ENCODE measurements around the gene B4GALNT3.
A peak's percentile ranks its signal among the peaks of the same experiment; 100 is the strongest.

Gene B4GALNT3

DNA sequence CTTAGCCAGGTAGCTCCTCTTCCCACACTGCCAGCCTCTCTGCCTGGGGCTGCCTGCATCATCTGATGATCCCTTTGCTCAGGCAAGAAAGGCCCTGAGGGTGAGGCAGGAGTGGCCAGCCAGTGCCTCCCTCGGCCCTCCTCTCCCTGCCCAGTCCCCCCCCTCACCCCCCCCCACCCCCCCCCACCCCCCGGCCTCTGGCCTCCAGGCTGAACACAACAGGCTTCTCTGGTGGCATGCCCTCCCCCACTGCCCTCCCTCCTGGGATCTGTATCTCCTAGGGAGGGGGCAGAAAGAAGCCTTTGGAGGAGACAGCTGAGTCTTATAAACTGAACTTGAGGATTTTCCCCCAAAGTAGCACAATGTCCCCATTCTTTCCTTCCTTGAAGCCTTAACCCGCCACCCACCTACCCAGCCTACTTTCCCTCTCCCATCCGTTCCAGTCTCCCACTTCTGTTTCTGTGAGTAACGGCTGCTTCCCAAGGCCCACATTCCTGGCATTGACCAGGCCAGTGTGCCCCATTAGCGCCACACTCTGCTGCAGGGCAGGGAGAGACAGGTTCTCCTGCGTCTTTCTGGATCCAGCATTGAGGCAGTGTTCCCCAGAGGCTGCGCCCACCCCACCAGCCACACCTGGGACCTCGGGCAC, 82.1 kb downstream of the B4GALNT3 start:
- no peak for DNase-seq

DNA sequence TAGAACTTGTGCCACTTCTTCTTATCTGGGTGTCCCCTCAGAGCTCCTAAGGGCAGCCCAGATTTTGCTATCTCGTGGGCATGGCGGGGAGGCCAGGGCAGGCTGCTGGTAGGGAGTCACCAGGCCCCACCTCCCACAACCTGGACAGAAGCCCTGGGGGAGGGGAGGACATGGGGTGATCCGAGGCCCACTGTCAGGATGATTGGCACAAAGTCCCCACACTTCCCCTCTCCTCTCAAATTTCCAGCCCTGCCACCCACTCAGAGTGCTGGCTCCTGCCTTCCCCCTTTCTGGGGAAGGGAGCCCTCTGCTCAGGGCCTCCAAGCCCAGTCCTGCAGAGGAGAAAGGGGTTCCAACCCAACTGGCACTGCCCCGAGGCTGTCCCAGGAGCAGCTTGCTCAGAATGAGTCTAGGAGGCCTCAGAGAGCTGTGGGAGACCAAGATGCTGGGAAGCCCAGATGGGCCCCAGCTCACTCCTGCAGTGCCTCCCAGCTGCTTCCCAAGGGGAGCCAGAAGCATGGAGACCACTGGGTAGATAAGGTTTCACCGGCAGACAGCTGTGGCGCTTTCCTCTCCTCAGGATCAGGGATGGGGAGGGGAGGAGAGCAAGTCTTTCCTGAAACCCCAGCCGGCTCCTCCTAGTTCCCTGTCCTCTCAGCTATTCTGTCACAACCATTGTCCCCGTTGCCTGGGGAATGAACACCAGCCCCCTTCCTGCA, 82.8 kb downstream of the B4GALNT3 start:
- peak; percentile 40 for DNase-seq

DNA sequence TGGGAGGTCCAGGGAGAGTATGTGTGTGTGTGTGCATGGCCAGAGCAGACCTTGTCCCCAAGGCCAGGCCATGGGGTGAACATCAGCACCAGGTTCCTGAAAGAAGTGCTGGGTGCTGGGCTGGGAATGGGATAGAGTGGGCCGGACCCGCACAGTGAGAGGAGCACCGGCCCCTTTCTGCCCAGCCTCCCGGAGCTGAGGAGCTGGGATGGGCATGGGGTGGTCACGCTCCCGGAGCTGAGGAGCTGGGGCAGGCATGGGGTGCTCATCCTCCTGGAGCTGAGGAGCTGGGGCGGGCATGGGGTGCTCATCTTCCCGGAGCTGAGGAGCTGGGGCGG, 83.3 kb downstream of the B4GALNT3 start:
- no peak for DNase-seq

DNA sequence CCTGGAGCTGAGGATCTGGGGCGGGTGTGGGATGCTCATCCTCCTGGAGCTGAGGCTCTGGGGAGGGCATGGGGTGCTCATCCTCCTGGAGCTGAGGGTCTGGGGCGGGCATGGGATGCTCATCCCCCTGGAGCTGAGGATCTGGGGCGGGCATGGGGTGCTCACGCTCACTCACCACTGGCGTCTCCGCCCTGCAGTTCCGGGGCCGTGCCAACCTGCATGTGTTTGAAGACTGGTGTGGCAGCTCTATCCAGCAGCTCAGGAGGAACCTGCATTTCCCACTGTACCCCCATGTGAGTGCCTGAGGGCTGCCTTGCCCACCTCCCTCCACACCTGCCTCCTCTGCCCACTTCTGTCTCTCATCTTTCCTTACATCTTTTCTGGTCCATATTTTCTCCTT, 84.4 kb downstream of the B4GALNT3 start:
- no peak for DNase-seq

DNA sequence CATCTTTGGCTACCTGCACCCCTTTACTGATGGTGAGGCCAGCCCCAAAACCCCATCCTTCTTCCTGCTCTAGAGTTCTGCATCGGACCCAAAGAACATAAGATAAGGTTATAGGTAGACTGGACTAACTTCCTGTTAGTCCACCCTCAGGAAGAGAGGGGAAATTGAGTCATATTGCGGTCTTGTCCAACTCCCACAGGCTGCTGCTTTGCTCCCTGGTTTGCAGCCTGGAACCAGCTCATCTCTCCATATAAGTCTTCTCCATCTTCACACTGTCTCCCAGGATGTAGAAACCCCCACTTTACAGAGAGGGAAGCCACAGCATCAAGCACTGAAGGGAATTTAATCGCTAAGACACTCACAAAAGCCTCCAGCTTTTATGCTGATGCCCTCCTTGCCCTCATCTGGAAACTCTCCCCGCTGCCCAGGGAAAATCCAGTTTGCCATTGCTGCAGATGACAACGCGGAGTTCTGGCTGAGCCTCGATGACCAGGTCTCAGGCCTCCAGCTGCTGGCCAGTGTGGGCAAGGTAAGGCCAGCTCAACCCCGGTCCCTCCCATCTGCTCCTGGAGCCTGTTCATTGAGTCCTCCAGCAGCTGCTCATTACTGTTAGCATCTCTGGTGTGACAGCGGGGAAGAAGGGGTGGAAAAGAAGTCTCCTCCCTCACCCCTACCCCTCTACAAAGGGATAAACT, 85.3 kb downstream of the B4GALNT3 start:
- DNase-seq = no peak

DNA sequence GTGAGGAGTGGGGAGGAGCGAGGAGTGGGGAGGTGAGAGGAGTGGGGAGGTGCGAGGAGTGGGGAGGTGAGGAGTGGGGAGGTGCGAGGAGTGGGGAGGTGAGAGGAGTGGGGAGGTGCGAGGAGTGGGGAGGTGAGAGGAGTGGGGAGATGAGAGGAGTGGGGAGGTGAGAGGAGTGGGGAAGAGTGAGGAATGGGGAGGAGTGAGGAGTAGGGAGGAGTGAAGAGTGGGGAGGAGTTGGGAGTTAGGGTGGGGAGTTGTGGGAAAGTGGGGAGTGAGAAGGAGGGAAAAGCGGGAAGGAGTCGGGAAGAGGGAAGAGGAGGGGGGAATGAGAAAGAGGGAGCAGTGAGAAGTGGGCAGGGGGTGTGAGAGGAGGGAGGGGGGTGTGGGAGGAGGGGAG, 86.1 kb downstream of the B4GALNT3 start:
- no peak for DNase-seq

DNA sequence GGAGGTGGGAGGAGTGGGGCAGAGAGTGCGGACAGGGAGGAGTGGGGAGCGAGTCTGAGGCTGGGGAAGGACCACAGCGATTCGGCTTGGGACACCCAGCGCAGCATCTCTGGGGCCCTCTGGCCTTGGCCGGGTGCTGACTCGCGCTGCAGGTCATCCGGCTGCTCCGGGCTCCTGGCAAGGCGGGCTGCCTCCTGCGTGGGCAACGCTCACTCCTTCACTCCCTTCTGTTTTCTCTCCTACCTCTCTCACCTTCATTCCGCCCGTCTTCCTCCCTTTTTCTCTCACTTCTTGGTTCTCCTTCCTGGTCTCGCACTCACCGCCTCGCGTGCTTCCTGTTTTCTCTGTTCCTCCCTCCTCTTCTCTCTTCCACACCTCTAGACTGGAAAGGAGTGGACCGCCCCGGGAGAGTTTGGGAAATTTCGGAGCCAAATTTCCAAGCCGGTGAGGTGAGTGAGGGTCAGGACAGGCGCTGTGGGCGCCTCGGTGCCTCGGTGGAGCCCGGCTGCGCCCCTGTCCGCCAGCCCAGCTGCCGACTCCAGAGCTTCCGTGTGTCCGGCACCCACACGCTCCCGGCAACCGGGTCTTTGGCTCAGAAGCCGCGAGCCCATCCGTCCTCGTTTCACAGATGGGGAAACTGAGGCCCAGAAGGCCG, 86.7 kb downstream of the B4GALNT3 start:
- no peak for DNase-seq

DNA sequence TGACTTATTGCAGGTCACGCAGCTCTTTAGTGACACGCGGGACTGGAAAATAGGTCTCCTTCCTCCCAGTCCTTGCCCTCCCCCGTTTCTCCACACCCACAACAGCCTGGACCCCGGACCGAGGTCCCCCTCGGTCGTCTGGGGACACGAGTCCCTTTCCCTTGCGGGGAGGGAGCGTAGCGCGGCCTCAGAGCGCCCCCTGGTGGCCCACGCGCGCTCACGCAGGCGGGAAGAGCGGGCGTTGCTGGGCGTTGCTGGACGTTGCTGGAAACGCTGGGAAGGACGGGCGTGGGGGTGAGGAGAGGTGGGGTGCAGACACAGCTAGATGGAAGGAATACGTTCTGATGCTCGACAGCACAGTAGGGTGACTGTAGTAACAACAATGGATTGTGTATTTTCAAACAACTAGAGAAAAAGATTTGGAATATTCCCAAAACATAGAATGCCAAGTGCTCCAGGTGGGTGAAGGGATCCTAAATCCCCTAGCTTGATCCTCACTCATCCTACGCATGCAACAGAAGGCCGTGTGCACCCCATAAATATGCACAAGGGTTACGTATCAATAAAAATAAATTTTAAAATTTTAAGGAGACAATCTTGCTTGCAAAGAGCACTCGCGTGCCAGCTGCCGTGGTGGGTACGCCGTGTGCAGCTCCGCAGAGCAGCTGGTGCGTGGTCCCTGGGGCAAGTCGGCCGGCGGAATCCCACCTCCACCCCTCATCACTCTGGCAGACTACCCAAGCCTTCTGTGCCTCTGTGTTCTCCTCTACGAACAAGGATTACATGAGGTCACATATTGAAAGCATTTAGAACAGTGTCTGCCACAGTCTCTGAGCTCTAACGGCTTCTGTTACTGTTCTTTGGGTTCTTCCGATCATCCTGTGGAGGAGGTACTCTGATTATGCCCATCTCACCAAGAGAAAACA, 87.4 kb downstream of the B4GALNT3 start:
- DNase-seq = peak; percentile 69

DNA sequence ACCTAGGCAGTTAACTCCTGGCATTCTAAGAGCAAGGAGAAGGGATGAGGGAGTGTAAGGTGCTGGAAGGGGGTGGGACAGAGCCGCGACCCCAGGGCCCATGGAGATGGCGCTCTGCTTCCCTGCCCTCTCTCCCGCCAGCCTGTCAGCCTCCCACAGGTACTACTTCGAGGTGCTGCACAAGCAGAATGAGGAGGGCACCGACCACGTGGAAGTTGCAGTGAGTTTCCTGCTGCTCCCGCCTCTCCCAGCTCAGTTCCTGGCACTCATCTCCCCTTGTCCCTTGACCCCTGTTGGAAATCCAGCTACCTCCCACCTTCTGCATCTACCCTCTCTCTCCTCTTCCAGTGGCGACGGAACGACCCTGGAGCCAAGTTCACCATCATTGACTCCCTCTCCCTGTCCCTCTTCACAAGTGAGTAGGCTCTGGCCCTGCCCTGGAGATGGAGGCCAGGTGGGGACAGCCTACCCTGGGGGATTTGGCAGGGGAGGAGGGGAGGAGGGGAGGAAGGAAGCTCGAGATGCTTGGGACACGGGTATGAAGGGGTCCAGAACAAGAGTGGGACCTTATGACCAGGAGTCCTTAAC, 88.2 kb downstream of the B4GALNT3 start:
- no peak for DNase-seq

DNA sequence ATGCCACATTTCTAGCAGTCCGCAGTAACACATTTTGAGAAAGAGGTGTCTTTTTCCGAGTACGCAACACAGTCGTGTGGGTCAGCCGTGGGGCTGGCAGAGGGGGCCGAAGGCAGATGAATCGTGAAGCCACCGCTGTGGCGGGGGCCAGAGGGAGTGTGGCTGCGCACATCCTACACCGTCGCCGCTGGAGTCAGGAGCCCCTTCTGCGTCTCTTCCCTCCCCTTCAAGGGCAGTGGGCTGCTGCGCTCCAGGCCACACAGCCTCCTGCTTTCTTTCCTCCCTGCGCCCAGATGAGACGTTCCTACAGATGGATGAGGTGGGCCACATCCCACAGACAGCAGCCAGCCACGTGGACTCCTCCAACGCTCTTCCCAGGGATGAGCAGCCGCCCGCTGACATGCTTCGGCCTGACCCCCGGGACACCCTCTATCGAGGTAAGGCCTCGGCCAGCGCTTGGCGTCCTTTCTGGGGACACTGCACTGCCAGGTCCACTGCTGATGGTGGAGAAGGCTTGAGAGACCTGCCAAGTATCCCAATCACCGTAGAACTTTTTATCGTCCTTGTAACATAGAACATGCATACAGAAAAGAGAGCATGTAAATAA, 89.8 kb downstream of the B4GALNT3 start:
- no peak for DNase-seq

DNA sequence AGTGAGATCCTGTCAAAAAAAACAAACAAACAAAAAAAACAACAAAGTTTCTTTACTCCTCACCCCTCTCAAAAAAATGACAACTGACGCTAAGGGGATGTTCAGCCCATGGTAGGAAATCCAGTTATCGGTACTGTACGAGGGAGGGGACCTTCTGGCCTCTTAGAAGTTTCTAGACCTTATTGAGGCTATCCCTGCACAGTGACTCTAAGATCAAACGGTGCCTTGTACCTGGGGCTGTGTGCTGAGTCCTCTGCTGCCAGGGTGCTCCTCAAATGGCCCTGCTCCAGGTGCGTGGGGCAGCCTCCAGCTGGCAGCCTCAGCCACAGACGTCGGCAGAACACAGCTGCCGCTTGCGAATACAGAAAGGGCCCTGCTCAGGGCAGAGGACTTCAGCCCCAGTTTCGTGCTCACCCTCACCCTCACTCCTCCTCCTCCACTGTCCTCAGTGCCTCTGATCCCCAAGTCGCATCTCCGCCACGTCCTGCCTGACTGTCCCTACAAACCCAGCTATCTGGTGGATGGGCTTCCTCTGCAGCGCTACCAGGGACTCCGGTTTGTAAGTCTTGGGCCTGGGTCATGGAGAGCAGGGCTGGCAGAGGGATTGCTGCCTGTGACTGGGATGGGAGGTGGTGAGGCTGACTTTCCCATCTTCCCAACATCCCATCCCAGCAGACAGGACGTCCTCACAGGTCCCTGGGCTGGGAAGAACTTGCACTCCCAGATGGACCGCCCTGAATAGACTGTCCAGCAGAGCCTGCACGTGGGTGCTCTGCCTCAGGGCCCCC, 90.9 kb downstream of the B4GALNT3 start:
- DNase-seq = no peak

DNA sequence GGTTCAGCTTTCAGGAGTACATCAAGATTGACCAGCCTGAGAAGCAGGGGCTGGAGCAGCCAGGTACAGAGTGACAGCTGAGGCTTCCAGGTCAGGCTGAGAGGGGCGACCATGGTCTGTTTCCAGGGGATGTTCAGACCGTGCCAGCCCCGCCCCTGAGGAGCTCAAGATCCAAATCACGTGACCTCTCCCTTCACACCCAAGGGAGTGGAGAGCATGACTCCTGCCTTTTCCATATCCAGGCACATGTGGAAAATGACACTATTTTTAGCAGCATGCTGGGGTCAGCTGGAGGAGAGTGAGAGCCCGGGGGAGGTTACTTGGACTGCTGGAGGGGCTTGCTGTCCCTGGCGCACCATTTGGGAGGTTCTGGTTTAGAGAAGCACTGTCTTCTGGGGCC, 92.7 kb downstream of the B4GALNT3 start:
- no peak for DNase-seq

DNA sequence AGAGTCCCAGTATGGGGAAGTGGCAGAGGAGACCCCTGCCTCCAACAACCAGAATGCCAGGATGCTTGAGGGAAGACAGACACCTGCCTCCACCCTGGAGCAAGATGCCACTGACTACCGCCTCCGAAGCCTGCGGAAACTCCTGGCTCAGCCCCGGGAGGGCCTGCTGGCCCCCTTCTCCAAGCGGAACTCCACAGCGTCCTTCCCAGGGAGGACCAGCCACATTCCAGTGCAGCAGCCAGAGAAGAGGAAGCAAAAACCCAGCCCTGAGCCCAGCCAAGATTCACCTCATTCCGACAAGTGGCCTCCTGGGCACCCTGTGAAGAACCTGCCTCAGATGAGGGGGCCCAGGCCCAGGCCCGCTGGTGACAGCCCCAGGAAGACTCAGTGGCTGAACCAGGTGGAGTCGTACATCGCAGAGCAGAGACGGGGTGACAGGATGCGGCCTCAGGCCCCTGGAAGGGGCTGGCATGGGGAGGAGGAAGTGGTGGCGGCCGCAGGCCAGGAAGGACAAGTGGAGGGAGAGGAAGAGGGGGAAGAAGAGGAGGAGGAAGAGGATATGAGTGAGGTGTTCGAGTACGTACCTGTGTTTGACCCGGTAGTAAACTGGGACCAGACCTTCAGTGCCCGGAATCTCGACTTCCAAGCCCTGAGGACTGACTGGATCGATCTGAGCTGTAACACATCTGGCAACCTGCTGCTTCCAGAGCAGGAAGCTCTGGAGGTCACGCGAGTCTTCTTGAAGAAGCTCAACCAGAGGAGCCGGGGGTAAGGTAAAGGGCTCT, 93.7 kb downstream of the B4GALNT3 start:
- DNase-seq = no peak

DNA sequence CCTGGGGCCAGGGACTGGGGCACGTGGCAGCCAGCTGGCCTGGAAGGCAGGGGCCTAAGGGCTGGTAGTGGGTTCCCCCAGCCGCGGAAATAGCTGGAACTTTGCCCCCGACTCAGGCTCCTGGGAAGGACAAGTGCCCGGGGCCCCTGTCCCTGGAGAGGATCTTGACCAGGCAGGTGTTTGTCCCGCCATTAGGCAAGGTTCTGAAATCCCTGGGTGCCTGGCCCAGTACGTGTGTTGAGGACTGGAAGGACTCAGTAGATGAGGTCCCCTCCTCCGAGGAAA, 94.2 kb downstream of the B4GALNT3 start:
- no peak for DNase-seq

DNA sequence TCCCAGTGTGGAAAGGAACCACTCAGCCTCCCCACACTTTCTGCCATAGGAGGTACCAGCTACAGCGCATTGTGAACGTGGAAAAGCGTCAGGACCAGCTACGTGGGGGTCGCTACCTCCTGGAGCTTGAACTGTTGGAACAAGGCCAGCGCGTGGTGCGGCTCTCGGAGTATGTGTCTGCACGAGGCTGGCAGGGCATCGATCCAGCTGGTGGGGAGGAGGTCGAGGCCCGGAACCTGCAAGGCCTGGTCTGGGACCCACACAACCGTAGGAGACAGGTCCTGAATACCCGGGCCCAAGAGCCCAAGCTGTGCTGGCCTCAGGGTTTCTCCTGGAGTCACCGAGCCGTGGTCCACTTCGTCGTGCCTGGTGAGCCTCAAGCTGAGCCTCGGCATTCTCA, 96.8 kb downstream of the B4GALNT3 start:
- DNase-seq = no peak

DNA sequence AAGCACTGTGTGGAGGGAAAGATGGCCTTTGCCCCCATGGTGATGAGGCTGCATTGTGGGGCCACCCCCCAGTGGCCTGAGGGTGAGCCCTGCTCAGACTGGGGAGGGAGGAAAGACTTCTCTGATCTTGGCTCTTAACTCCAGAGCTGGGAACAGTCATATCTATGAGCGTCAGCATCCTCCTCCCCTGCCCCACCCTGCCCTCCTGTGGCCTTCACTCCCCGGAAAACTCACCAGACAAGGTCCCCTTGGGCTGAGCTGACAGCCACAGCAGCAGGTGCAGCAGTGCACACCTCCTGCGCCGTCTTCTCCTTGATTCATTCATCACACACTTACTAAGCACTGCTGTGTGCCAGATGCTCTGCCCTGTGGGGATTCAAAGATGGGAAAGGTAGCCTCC, 98.8 kb downstream of the B4GALNT3 start:
- no peak for DNase-seq

DNA sequence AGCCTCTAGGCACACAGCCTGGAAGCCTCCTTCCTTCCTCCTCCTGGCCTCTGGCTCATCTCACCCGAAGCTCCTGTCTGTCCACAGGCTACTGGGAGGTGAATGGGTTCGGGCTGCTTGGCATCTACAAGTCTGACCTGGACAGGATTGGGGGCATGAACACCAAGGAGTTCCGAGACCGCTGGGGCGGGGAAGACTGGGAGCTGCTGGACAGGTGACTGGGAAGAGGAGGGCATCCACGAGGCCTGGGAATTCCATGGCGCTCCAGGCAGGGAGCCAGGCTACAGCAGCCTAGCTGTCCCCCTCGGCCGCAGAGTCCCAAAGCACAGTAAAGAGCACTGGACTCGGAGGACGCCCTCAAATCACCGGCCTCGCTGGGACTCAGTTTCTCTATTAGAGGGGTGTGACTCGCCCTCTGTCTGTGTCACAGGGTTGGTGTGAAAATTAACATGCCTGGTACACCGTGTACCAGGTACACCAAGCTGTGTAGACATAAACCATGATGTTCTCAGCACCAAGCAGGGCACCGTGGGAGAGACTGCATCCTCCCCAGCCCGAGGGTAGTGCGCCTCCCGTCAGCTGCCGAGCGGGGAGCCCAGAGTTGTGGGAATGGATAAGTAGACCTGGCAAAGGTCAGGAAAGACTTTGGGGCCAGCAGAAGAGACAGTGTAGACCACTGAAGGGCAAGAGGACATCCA, 99.6 kb downstream of the B4GALNT3 start:
- DNase-seq = no peak

DNA sequence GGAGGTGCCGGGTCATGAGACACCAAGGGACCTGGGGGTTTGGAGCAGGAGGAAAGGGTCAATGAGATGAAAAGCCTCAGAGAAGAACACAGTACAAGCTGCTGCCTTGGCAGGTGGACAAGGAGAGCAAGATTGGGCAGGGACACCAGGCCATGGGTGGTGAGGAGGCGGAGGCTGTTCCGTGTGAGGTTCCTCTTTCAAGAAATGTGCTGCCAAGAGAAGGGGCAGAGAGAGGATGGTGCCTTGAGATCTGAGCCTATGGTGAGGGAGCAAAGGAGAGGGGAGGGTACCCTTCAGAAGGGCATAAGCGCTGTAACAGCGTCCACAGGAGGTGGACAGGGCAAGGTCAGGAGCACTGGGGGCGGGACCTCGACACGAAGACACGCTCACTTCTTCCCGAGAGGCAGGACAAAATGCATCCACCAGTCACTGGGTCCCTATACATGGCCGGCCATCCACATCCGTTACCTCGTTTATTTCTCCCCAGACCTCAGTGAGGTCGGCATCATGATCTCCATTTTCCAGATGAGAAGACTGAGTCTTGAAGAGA, 100.2 kb downstream of the B4GALNT3 start:
- DNase-seq = no peak

DNA sequence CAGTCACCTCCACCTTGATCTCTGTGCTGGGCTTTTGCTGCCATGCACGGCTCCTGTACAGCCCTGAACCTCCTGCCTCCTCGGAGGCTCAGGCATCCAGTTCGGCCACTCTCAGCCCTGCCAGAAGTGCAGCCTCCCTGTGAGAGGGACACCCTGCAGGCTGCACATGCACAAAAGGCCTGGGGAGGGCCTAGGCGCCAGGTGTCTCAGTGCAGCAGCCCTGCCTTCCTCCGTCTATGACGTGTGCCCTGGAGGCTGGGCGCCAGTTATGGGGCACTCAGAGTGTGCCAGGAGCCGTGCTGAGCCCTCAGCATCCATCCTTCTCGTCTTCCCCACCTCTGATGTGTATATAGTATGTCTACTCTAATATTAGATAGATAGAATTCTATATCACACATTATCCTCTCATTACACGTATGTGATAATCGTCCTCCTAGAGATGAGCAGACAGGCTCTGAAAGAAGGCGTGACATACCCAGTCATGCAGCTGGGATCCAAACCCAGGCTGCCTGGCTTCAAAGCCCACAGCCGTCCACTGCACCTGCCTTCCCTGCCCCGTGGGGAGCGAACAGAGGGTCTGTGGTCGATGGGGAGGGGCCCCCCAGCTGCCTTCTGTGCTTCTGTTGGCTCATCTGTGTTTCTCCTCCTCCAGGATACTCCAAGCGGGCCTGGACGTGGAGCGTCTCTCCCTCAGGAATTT, 101.1 kb downstream of the B4GALNT3 start:
- DNase-seq = no peak

Measured in NCI-H1694 (cell line).